SU-DHL-6 (cell line): ENCODE results near the gene COMMD3.

ENCODE experiments used
- CTCF ChIP-seq: fragments of 200-600 bp; sonication (generic); IDR thresholded peaks from one replicate; pipeline ENCODE4 v1.5.1; 2017; ENCODE audit warnings: antibody characterized with exemption, mild to moderate bottlenecking, low read length, moderate library complexity; ENCODE audit not compliant: insufficient read depth, poor library complexity, severe bottlenecking
- EZH2phosphoT487 ChIP-seq: fragments of 200-600 bp; sonication (generic), shearing (Covaris generic); conservative IDR thresholded peaks from 2 replicates; pipeline ENCODE4 v1.6.1; 2018; ENCODE audit warnings: mild to moderate bottlenecking, antibody characterized with exemption, low read length, moderate library complexity, mixed read lengths

DNA sequence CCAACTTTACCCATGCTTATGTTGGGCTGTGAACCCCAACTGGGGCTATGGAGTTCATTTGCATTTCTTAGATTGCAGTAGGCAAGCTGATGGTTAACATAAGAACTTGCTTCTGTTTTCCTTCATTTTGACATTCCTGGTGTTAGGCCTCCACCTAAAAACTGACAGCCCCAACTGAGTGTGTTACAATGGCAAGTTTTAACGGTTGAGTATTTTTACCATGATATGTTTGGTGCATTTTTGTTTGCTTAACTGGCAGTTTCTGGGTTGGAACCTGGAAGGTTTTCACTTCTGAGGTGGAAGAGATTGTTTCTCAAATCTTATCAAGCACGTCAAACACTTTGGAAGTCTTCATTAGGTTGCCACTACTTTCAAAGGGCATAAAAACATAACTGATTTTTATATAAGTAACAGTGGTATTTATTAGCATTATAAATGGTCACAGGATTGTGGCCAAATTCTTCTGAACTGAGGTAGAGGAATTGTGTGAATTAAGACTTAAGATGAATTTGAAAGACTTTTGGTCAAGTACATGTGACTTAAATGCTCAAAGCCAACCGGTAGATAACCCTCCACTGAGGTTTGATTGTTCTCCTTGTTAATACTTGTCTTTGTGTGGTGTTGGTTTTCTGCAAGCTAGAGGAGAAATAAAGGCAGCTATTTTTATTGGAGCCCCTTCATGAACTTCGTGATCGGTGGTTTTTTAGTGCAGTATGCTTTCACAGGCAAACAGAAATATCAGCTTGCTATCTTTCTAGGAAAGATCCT lies 7.5 kb downstream of the COMMD3 start:
- TF ChIP-seq CTCF, result no peak
- no peak for TF ChIP-seq EZH2phosphoT487
